HG03469 (cell line): Measurements from ENCODE around the gene ASCC1.
"Not testable (repeated sequence)": the region's sequence is repeated elsewhere in the genome, so short reads cannot be mapped to it uniquely, and the experiment has no call there.

ENCODE experiments used
- ATAC-seq: cut with Tn5 transposase; IDR thresholded peaks from one replicate; pipeline ENCODE4 v1.9.1; 2021; ENCODE audit warnings: mild to moderate bottlenecking, moderate library complexity, moderate number of reproducible peaks; ENCODE audit not compliant: unreplicated experiment

The ASCC1 gene

GRCh38 chr10:72223743-72224101, 7.6 kb upstream of the ASCC1 start:
- ATAC-seq, result no peak

- ATAC-seq, result no peak
These were observed 5.2 kb upstream of the ASCC1 start for GRCh38 chr10:72221278-72221677.

GRCh38 chr10:72220637-72221036, 4.6 kb upstream of the ASCC1 start:
- ATAC-seq, result no peak

- no peak for ATAC-seq
These were observed 3.2 kb upstream of the ASCC1 start for GRCh38 chr10:72219235-72219814.

GRCh38 chr10:72218726-72219125, 2.6 kb upstream of the ASCC1 start:
- ATAC-seq, result no peak

- no peak for ATAC-seq
These were observed 2.2 kb upstream of the ASCC1 start for GRCh38 chr10:72218325-72218724.

- not testable (repeated sequence) for ATAC-seq
These were observed 4.2 kb downstream of the ASCC1 start for GRCh38 chr10:72211832-72212231.

- not testable (repeated sequence) for ATAC-seq
These were observed 4.7 kb downstream of the ASCC1 start for GRCh38 chr10:72211381-72211780.

GRCh38 chr10:72208526-72208925, 7.5 kb downstream of the ASCC1 start:
- ATAC-seq, result not testable (repeated sequence)

- ATAC-seq, result no peak
These were observed 9.4 kb downstream of the ASCC1 start for GRCh38 chr10:72206511-72207229.

GRCh38 chr10:72204724-72205123, 11.4 kb downstream of the ASCC1 start:
- ATAC-seq, result no peak

- ATAC-seq, result no peak
These were observed 11.8 kb downstream of the ASCC1 start for GRCh38 chr10:72204296-72204695.

GRCh38 chr10:72201293-72201692, 14.8 kb downstream of the ASCC1 start:
- no peak for ATAC-seq

- ATAC-seq, result no peak
These were observed 15.2 kb downstream of the ASCC1 start for GRCh38 chr10:72200883-72201282.

GRCh38 chr10:72194949-72195348, 21.1 kb downstream of the ASCC1 start:
- no peak for ATAC-seq

- ATAC-seq, result no peak
These were observed 29.1 kb downstream of the ASCC1 start for GRCh38 chr10:72186982-72187330.

GRCh38 chr10:72186258-72186981, 29.7 kb downstream of the ASCC1 start:
- ATAC-seq, result no peak

GRCh38 chr10:72184156-72184555, 31.9 kb downstream of the ASCC1 start:
- ATAC-seq, result no peak

GRCh38 chr10:72177454-72177853, 38.6 kb downstream of the ASCC1 start:
- ATAC-seq, result no peak

GRCh38 chr10:72176701-72177100, 39.4 kb downstream of the ASCC1 start:
- no peak for ATAC-seq

GRCh38 chr10:72175149-72175548, 40.9 kb downstream of the ASCC1 start:
- no peak for ATAC-seq

GRCh38 chr10:72174297-72174662, 41.8 kb downstream of the ASCC1 start:
- no peak for ATAC-seq
